HEK293 (cell line): ENCODE results near the gene IQGAP3.

Source experiments
- CTCF ChIA-PET: fragments of 350-600 bp; formaldehyde crosslinking; extraction: SDS; loops from one replicate; lab custom pipeline; 2021; ENCODE audit warnings: antibody characterized with exemption; lab: Yijun Ruan, JAX
- POLR2A ChIA-PET: fragments of 300-600 bp; formaldehyde crosslinking; extraction: SDS; loops from one replicate; lab custom pipeline; 2020; ENCODE audit warnings: antibody characterized with exemption, inconsistent platforms; lab: Yijun Ruan, JAX
- H3K27ac ChIP-seq: fragments of 200-500 bp; sonication (Bioruptor generic); 2 replicates; pipeline ENCODE4 v1.5.1; 2014; ENCODE audit warnings: low read depth, low read length, control low read depth, inconsistent platforms; ENCODE audit errors: extremely low read depth
- H3K36me3 ChIP-seq, 2 experiments: fragments of 200-500 bp in 1 of 2; sonication (Bioruptor generic) in 1 of 2; 1 replicate in 1 of 2; 2 replicates in 1 of 2; pipeline ENCODE4 v1.5.1; 2014 to 2017; ENCODE audit warnings: inconsistent platforms in 2 of 2, low read length in 2 of 2; ENCODE audit not compliant: control insufficient read depth in 2 of 2, insufficient read depth in 1 of 2
- H3K4me1 ChIP-seq: fragments of 200-500 bp; sonication (Bioruptor generic); 2 replicates; pipeline ENCODE4 v1.5.1; 2014; ENCODE audit warnings: mild to moderate bottlenecking, low read length, inconsistent platforms; ENCODE audit not compliant: control insufficient read depth, insufficient read depth
- H3K4me3 ChIP-seq: 2 replicates; pipeline ENCODE4 v1.5.1; 2011; ENCODE audit warnings: low read depth, mild to moderate bottlenecking, control low read depth, low read length, moderate library complexity
- H3K9me3 ChIP-seq: fragments of 200-500 bp; sonication (Bioruptor generic); 2 replicates; pipeline ENCODE4 v1.5.1; 2014; ENCODE audit warnings: low read depth, low read length, inconsistent platforms; ENCODE audit not compliant: control insufficient read depth, insufficient read depth
- ATF2 ChIP-seq: fragments of 450-650 bp; formaldehyde crosslinking; IDR thresholded peaks from 2 replicates; pipeline ENCODE4 v1.5.1; 2016; ENCODE audit warnings: missing biosample characterization, missing genetic modification characterization, low read depth
- KLF16 ChIP-seq: fragments of 450-650 bp; formaldehyde crosslinking; IDR thresholded peaks from 2 replicates; pipeline ENCODE4 v1.5.1; 2017; ENCODE audit warnings: missing biosample characterization, missing genetic modification characterization
- SCRT2 ChIP-seq: fragments of 450-650 bp; formaldehyde crosslinking; IDR thresholded peaks from 2 replicates; pipeline ENCODE4 v1.5.1; 2016; ENCODE audit warnings: missing biosample characterization, missing genetic modification characterization
- YY2 ChIP-seq: fragments of 450-650 bp; formaldehyde crosslinking; IDR thresholded peaks from 2 replicates; pipeline ENCODE4 v1.5.1; 2016; ENCODE audit warnings: missing biosample characterization, missing genetic modification characterization
- ZBTB21 ChIP-seq: fragments of 450-650 bp; formaldehyde crosslinking; IDR thresholded peaks from 2 replicates; pipeline ENCODE4 v1.5.1; 2017; ENCODE audit warnings: missing biosample characterization, missing genetic modification characterization
- ZBTB48 ChIP-seq: fragments of 450-650 bp; formaldehyde crosslinking; IDR thresholded peaks from 2 replicates; pipeline ENCODE4 v1.5.1; 2016; ENCODE audit warnings: missing biosample characterization, missing genetic modification characterization
- ZFP37 ChIP-seq: fragments of 450-650 bp; formaldehyde crosslinking; IDR thresholded peaks from 2 replicates; pipeline ENCODE4 v1.5.1; 2016; ENCODE audit warnings: missing biosample characterization, missing genetic modification characterization
- ZFP69B ChIP-seq: fragments of 450-650 bp; formaldehyde crosslinking; IDR thresholded peaks from 2 replicates; pipeline ENCODE4 v1.5.1; 2016; ENCODE audit warnings: missing biosample characterization, missing genetic modification characterization
- ZNF121 ChIP-seq: fragments of 450-650 bp; formaldehyde crosslinking; IDR thresholded peaks from 2 replicates; pipeline ENCODE4 v1.5.1; 2016; ENCODE audit warnings: missing biosample characterization, missing genetic modification characterization
- ZNF133 ChIP-seq: fragments of 450-650 bp; formaldehyde crosslinking; IDR thresholded peaks from 2 replicates; pipeline ENCODE4 v1.5.1; 2016; ENCODE audit warnings: missing biosample characterization, missing genetic modification characterization
- ZNF16 ChIP-seq: fragments of 450-650 bp; formaldehyde crosslinking; IDR thresholded peaks from 2 replicates; pipeline ENCODE4 v1.5.1; 2016; ENCODE audit warnings: low read depth, missing biosample characterization, missing genetic modification characterization
- ZNF174 ChIP-seq: fragments of 450-650 bp; formaldehyde crosslinking; IDR thresholded peaks from 2 replicates; pipeline ENCODE4 v1.5.0; 2017; ENCODE audit warnings: missing biosample characterization, mild to moderate bottlenecking, missing genetic modification characterization
- ZNF324 ChIP-seq: fragments of 450-650 bp; formaldehyde crosslinking; IDR thresholded peaks from 2 replicates; pipeline ENCODE4 v1.5.1; 2016; ENCODE audit warnings: missing biosample characterization, missing genetic modification characterization
- ZNF449 ChIP-seq: fragments of 450-650 bp; formaldehyde crosslinking; IDR thresholded peaks from 2 replicates; pipeline ENCODE4 v1.5.1; 2017; ENCODE audit warnings: missing biosample characterization, mild to moderate bottlenecking, missing genetic modification characterization, moderate library complexity
- ZNF510 ChIP-seq: fragments of 450-650 bp; formaldehyde crosslinking; IDR thresholded peaks from 2 replicates; pipeline ENCODE4 v1.5.1; 2018; ENCODE audit warnings: mild to moderate bottlenecking, missing genetic modification characterization, missing biosample characterization; ENCODE audit not compliant: insufficient replicate concordance
- ZNF521 ChIP-seq: fragments of 450-650 bp; formaldehyde crosslinking; IDR thresholded peaks from 2 replicates; pipeline ENCODE4 v1.5.1; 2017; ENCODE audit warnings: missing biosample characterization, mild to moderate bottlenecking, missing genetic modification characterization
- ZNF544 ChIP-seq: fragments of 450-650 bp; formaldehyde crosslinking; IDR thresholded peaks from 2 replicates; pipeline ENCODE4 v1.5.0; 2017; ENCODE audit warnings: missing biosample characterization, missing genetic modification characterization
- ZNF600 ChIP-seq: fragments of 450-650 bp; formaldehyde crosslinking; IDR thresholded peaks from 2 replicates; pipeline ENCODE4 v1.5.1; 2016; ENCODE audit warnings: missing biosample characterization, missing genetic modification characterization
- ZNF677 ChIP-seq: fragments of 450-650 bp; IDR thresholded peaks from 2 replicates; pipeline ENCODE4 v1.5.0; 2018; ENCODE audit warnings: missing biosample characterization, mild to moderate bottlenecking, missing genetic modification characterization, moderate library complexity
- ZNF747 ChIP-seq: fragments of 450-650 bp; formaldehyde crosslinking; IDR thresholded peaks from 2 replicates; pipeline ENCODE4 v1.5.1; 2016; ENCODE audit warnings: missing biosample characterization, missing genetic modification characterization
- ZNF76 ChIP-seq: fragments of 450-650 bp; formaldehyde crosslinking; IDR thresholded peaks from 2 replicates; pipeline ENCODE4; 2016; ENCODE audit warnings: low read depth, missing biosample characterization, missing genetic modification characterization, borderline replicate concordance
- ZNF776 ChIP-seq: fragments of 450-650 bp; formaldehyde crosslinking; IDR thresholded peaks from 2 replicates; pipeline ENCODE4 v1.5.0; 2017; ENCODE audit warnings: missing biosample characterization, missing genetic modification characterization, borderline replicate concordance
- ZNF777 ChIP-seq: fragments of 450-650 bp; formaldehyde crosslinking; IDR thresholded peaks from 2 replicates; pipeline ENCODE4 v1.5.1; 2017; ENCODE audit warnings: missing biosample characterization, missing genetic modification characterization, borderline replicate concordance
- ZNF791 ChIP-seq: fragments of 450-650 bp; formaldehyde crosslinking; IDR thresholded peaks from 2 replicates; pipeline ENCODE4 v1.5.1; 2016; ENCODE audit warnings: missing biosample characterization, missing genetic modification characterization
- ZSCAN23 ChIP-seq: fragments of 450-650 bp; formaldehyde crosslinking; IDR thresholded peaks from 2 replicates; pipeline ENCODE4 v1.5.1; 2016; ENCODE audit warnings: missing biosample characterization, missing genetic modification characterization
- TF ChIP-seq, protein P1 (sequence below): fragments of 450-650 bp; formaldehyde crosslinking; IDR thresholded peaks from 2 replicates; pipeline ENCODE4 v1.5.1; 2016; ENCODE audit warnings: missing biosample characterization, missing genetic modification characterization
- TF ChIP-seq, protein P2 (sequence below): fragments of 450-650 bp; formaldehyde crosslinking; IDR thresholded peaks from 2 replicates; pipeline ENCODE4 v1.5.1; 2016; ENCODE audit warnings: missing biosample characterization, missing genetic modification characterization, borderline replicate concordance

Gene IQGAP3

DNA sequence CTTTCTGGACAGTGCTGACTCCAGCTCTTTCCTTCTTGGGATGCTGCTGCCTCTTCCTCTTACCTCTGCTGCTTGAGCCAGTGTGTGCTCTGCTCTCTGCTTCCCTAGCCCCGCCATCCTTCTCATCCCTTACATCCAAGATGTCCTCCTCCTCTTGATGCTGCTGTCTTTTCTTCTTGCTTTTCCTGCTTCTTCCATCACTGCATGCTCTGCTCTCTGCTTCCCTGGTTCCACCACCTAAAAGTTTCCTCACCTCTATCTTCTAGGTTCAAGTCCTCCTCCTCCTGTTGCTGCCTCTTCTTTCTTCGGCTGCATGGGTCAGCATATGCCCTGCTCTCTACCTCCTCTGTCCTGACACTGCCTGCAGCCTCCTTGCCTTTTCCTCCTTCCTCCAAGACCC lies 22.7 kb upstream of the IQGAP3 start:
- peaks cover 0 to 74% of the 10 kb centered on the region in 2 experiments; a peak in 1 of 3 replicates for H3K36me3 ChIP-seq
- ChIA-PET POLR2A (interaction anchor here (1.6 to 1.9 kb wide), 2 partner anchors 9 to 26 kb away, joined by 4 to 8 read pairs; no protein-coding TSS in a partner anchor), CTCF (interaction anchor here (0.5 to 2.0 kb wide), 6 partner anchors 8 to 197 kb away, joined by 3 to 7 read pairs (median 4); no protein-coding TSS in a partner anchor)
- H3K27ac ChIP-seq: no peak overlapping the region
- H3K4me3 ChIP-seq: no peak overlapping the region
- TF ChIP-seq ZNF747 (no peak), ZBTB21 (tag by site-specific recombination) (no peak), ZFP37 (no peak), ZFP69B (tag by site-specific recombination) (no peak), ZNF600 (tag by site-specific recombination) (peak; percentile 67), ZNF76 (tag by site-specific recombination) (no peak), KLF16 (tag by site-specific recombination) (no peak), SCRT2 (peak; percentile 41; the same call in 1 of the 2 replicates), ZNF16 (tag by site-specific recombination) (no peak)
- TF ChIP-seq, protein P1, sequence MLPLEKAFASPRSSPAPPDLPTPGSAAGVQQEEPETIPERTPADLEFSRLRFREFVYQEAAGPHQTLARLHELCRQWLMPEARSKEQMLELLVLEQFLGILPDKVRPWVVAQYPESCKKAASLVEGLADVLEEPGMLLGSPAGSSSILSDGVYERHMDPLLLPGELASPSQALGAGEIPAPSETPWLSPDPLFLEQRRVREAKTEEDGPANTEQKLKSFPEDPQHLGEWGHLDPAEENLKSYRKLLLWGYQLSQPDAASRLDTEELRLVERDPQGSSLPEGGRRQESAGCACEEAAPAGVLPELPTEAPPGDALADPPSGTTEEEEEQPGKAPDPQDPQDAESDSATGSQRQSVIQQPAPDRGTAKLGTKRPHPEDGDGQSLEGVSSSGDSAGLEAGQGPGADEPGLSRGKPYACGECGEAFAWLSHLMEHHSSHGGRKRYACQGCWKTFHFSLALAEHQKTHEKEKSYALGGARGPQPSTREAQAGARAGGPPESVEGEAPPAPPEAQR (tag by site-specific recombination): no peak
- no peaks in the 10 kb centered on the region for H3K4me1 ChIP-seq
- H3K9me3 ChIP-seq: no peaks in the 10 kb centered on the region

DNA sequence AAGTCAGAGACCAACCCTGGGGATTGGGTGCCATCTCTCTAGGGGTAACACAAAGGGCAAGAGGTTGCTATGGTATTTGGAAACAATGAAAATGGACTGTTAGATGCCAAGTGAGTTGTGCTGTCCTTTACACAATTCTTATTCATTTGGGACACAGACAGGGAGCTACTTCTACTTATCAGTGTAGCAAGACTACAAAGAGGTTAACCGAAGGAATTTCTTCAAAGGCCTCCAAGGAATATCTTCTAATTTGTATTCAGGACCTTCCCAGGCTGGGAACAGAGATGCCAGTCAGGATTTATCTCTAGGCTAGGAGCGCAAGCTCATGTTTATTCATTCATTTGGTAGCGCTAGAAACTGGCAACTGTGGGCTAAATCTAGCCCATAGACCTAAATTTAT lies 21.8 kb upstream of the IQGAP3 start:
- ChIA-PET POLR2A (interaction anchor here (1.0 to 1.6 kb wide), 3 partner anchors 10 to 137 kb away, joined by 3 to 8 read pairs (median 5); partner anchors contain the start of gene MEF2D), CTCF (interaction anchor here (0.8 to 2.0 kb wide), 7 partner anchors 9 to 131 kb away, joined by 3 to 7 read pairs (median 4); no protein-coding TSS in a partner anchor)
- Histone ChIP-seq H3K36me3 (peaks cover 0 to 68% of the 10 kb centered on the region in 2 experiments; a peak in 1 of 3 replicates), H3K9me3 (no peaks in the 10 kb centered on the region), H3K4me1 (no peaks in the 10 kb centered on the region), H3K4me3 (no peak overlapping the region), H3K27ac (peak overlapping the region; percentile 3; the same call in 1 of the 2 replicates)
- TF ChIP-seq, protein P2, sequence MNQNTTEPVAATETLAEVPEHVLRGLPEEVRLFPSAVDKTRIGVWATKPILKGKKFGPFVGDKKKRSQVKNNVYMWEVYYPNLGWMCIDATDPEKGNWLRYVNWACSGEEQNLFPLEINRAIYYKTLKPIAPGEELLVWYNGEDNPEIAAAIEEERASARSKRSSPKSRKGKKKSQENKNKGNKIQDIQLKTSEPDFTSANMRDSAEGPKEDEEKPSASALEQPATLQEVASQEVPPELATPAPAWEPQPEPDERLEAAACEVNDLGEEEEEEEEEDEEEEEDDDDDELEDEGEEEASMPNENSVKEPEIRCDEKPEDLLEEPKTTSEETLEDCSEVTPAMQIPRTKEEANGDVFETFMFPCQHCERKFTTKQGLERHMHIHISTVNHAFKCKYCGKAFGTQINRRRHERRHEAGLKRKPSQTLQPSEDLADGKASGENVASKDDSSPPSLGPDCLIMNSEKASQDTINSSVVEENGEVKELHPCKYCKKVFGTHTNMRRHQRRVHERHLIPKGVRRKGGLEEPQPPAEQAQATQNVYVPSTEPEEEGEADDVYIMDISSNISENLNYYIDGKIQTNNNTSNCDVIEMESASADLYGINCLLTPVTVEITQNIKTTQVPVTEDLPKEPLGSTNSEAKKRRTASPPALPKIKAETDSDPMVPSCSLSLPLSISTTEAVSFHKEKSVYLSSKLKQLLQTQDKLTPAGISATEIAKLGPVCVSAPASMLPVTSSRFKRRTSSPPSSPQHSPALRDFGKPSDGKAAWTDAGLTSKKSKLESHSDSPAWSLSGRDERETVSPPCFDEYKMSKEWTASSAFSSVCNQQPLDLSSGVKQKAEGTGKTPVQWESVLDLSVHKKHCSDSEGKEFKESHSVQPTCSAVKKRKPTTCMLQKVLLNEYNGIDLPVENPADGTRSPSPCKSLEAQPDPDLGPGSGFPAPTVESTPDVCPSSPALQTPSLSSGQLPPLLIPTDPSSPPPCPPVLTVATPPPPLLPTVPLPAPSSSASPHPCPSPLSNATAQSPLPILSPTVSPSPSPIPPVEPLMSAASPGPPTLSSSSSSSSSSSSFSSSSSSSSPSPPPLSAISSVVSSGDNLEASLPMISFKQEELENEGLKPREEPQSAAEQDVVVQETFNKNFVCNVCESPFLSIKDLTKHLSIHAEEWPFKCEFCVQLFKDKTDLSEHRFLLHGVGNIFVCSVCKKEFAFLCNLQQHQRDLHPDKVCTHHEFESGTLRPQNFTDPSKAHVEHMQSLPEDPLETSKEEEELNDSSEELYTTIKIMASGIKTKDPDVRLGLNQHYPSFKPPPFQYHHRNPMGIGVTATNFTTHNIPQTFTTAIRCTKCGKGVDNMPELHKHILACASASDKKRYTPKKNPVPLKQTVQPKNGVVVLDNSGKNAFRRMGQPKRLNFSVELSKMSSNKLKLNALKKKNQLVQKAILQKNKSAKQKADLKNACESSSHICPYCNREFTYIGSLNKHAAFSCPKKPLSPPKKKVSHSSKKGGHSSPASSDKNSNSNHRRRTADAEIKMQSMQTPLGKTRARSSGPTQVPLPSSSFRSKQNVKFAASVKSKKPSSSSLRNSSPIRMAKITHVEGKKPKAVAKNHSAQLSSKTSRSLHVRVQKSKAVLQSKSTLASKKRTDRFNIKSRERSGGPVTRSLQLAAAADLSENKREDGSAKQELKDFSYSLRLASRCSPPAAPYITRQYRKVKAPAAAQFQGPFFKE (tag by site-specific recombination): no peak
- TF ChIP-seq ZNF776 (tag by site-specific recombination) (no peak), ZNF449 (no peak), ZNF777 (no peak), ATF2 (tag by site-specific recombination) (no peak), ZNF677 (tag by site-specific recombination) (no peak), ZNF121 (no peak), ZBTB48 (no peak), ZNF174 (tag by site-specific recombination) (no peak), YY2 (tag by site-specific recombination) (no peak), ZNF521 (tag by site-specific recombination) (no peak), ZNF791 (tag by site-specific recombination) (no peak), ZNF544 (tag by site-specific recombination) (no peak), ZNF133 (no peak), ZNF324 (no peak), ZNF510 (tag by site-specific recombination) (no peak), ZSCAN23 (tag by site-specific recombination) (no peak)
